Measurements from ENCODE around the gene ZBED4. TPM values are rescaled to one million over a fixed set of nuclear protein-coding genes. Genes with fewer than 3 reads are reported as not detected.

The ZBED4 gene
- total RNA-seq, 1 experiment from 2014 or later, result 29.2 TPM

GRCh38 chr22:49882519-49883293, 29.1 kb downstream of the ZBED4 start:
- peak overlapping the region; percentile 91 for H3K27ac Mint-ChIP-seq
- ATAC-seq (no peak), DNase-seq (ENCODE audit: low spot score) (no peak)
- H3K9me3 Mint-ChIP-seq, result peaks cover 6% of the 10 kb centered on the region
- ChIA-PET CTCF (interaction anchor here (1.2 kb wide), 1 partner anchor 148 kb away, joined by 5 read pairs; no protein-coding TSS in a partner anchor), POLR2A (no interaction called here)
- TF ChIP-seq, protein P1, sequence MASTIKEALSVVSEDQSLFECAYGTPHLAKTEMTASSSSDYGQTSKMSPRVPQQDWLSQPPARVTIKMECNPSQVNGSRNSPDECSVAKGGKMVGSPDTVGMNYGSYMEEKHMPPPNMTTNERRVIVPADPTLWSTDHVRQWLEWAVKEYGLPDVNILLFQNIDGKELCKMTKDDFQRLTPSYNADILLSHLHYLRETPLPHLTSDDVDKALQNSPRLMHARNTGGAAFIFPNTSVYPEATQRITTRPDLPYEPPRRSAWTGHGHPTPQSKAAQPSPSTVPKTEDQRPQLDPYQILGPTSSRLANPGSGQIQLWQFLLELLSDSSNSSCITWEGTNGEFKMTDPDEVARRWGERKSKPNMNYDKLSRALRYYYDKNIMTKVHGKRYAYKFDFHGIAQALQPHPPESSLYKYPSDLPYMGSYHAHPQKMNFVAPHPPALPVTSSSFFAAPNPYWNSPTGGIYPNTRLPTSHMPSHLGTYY (CRISPR knock-in tag; IDR thresholded peaks at IDR 0.05), result no peak
- TF ChIP-seq, protein P2, sequence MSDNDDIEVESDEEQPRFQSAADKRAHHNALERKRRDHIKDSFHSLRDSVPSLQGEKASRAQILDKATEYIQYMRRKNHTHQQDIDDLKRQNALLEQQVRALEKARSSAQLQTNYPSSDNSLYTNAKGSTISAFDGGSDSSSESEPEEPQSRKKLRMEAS (CRISPR knock-in tag; IDR thresholded peaks at IDR 0.05), result no peak
- TF ChIP-seq AR (CRISPR knock-in tag; IDR thresholded peaks at IDR 0.05) (no peak), MYBL2 (CRISPR knock-in tag; IDR thresholded peaks at IDR 0.05) (no peak), FOXP1 (CRISPR knock-in tag; IDR thresholded peaks at IDR 0.05; ENCODE audit: borderline replicate concordance) (no peak), TP53 (CRISPR knock-in tag; IDR thresholded peaks at IDR 0.05) (no peak)
- H3K4me3 Mint-ChIP-seq, result no peak overlapping the region
- peaks cover 68% of the 10 kb centered on the region for H3K36me3 Mint-ChIP-seq
- H3K27me3 Mint-ChIP-seq (ENCODE audit: low read depth), result no peaks in the 10 kb centered on the region
- peaks cover 9% of the 10 kb centered on the region for H3K4me1 Mint-ChIP-seq

- no peak for ATAC-seq
- POLR2A ChIA-PET, result no interaction called here
- no peak for TF ChIP-seq FOXJ3 (CRISPR knock-in tag; IDR thresholded peaks at IDR 0.05; ENCODE audit: borderline replicate concordance)
- TF ChIP-seq, protein P3, sequence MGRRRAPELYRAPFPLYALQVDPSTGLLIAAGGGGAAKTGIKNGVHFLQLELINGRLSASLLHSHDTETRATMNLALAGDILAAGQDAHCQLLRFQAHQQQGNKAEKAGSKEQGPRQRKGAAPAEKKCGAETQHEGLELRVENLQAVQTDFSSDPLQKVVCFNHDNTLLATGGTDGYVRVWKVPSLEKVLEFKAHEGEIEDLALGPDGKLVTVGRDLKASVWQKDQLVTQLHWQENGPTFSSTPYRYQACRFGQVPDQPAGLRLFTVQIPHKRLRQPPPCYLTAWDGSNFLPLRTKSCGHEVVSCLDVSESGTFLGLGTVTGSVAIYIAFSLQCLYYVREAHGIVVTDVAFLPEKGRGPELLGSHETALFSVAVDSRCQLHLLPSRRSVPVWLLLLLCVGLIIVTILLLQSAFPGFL (CRISPR knock-in tag; IDR thresholded peaks at IDR 0.05; ENCODE audit: borderline replicate concordance), result no peak
- TF ChIP-seq ZNF416 (CRISPR knock-in tag; IDR thresholded peaks at IDR 0.05), result no peak
- TF ChIP-seq SP1 (CRISPR knock-in tag; conservative IDR thresholded peaks at IDR 0.05), result no peak
- TF ChIP-seq FOXP1 (CRISPR knock-in tag; IDR thresholded peaks at IDR 0.05; ENCODE audit: borderline replicate concordance), result no peak
- TF ChIP-seq ZNF317 (CRISPR knock-in tag; IDR thresholded peaks at IDR 0.05; ENCODE audit: borderline replicate concordance, low read depth), result no peak
- TF ChIP-seq MLX (CRISPR knock-in tag; IDR thresholded peaks at IDR 0.05), result no peak
- TF ChIP-seq ZNF671 (CRISPR knock-in tag; IDR thresholded peaks at IDR 0.05), result no peak
- TF ChIP-seq HMGA2 (CRISPR knock-in tag; IDR thresholded peaks at IDR 0.05), result no peak
- no peak for TF ChIP-seq GRHL2 (CRISPR knock-in tag; IDR thresholded peaks at IDR 0.05; ENCODE audit: insufficient replicate concordance, severe bottlenecking)
- TF ChIP-seq AR (CRISPR knock-in tag; IDR thresholded peaks at IDR 0.05), result no peak
- no peak for TF ChIP-seq SOX15 (CRISPR knock-in tag; IDR thresholded peaks at IDR 0.05)
- TF ChIP-seq USF2 (CRISPR knock-in tag; IDR thresholded peaks at IDR 0.05), result no peak
- no peaks in the 10 kb centered on the region for H3K27me3 Mint-ChIP-seq (ENCODE audit: low read depth)
- H3K36me3 Mint-ChIP-seq, result peaks cover 68% of the 10 kb centered on the region
- no peak overlapping the region for H3K4me3 Mint-ChIP-seq
- CTCF ChIA-PET, result no interaction called here
- no peak overlapping the region for H3K27ac Mint-ChIP-seq
- H3K4me1 Mint-ChIP-seq, result peaks cover 9% of the 10 kb centered on the region
- DNase-seq (ENCODE audit: low spot score), result no peak
- H3K9me3 Mint-ChIP-seq, result peaks cover 4% of the 10 kb centered on the region
These were observed 29.6 kb downstream of the ZBED4 start for GRCh38 chr22:49883294-49883640.
